Activated T-helper 1 cell treated with anti-CD3 and anti-CD28 coated beads, Interleukin-12 subunit alpha, Interleukin-12 subunit beta, Interleukin-2, Interleukin-4 antibody, amounts not matched to agents 30 ng/mL and 10 ng/mL and 1 ng/mL, durations not matched to agents 14 hours and 24 hours and 36 hours (primary cell): ENCODE data around the gene C5orf22. TPM values are rescaled to one million over a fixed set of nuclear protein-coding genes. Genes with fewer than 3 reads are reported as not detected.
A peak's percentile ranks its signal among the peaks of the same experiment; 100 is the strongest.

Experiments
- DNase-seq: peaks from one replicate; pipeline ENCODE4 v3.0.0; 2021; ENCODE audit warnings: low spot score
- H3K27ac Mint-ChIP-seq: one replicate; pipeline ENCODE4 v1.8.0; 2021; ENCODE audit warnings: mild to moderate bottlenecking, mixed read lengths
- H3K27me3 Mint-ChIP-seq: one replicate; pipeline ENCODE4 v1.8.0; 2022; ENCODE audit warnings: mild to moderate bottlenecking, moderate library complexity, mixed read lengths; ENCODE audit not compliant: insufficient read depth
- H3K36me3 Mint-ChIP-seq: one replicate; pipeline ENCODE4 v1.8.0; 2021; ENCODE audit warnings: low read depth, mixed read lengths
- H3K4me1 Mint-ChIP-seq: one replicate; pipeline ENCODE4 v1.8.0; 2021; ENCODE audit warnings: low read depth, mixed read lengths
- H3K4me3 Mint-ChIP-seq: one replicate; pipeline ENCODE4 v1.8.0; 2021; ENCODE audit warnings: mild to moderate bottlenecking, moderate library complexity, mixed read lengths
- H3K9me3 Mint-ChIP-seq: one replicate; pipeline ENCODE4 v1.8.0; 2021; ENCODE audit warnings: mixed read lengths
- intact Hi-C: fragments of 100-400 bp; cut with micrococcal nuclease; formaldehyde crosslinking; loops from one replicate; pipeline ENCODE4 v1.15.1; 2024
- total RNA-seq: library from RNA; stranded (reverse); gene quantifications from 2 replicates; pipeline ENCODE4 v1.2.3, GENCODE V29; 2022

C5orf22 gene
- 30.1 and 36.6 TPM in 2 replicates for total RNA-seq

GRCh38 chr5:31531888-31532547 is at the start of gene C5orf22, which contains the start of gene DROSHA:
TSS of gene C5orf22 (plus strand) at chr5:31532301. CDS start at chr5:31532393, 92 bp downstream.
TSS of gene DROSHA (minus strand) at chr5:31532093. CDS start at chr5:31529059, 3,034 bp downstream.
- peaks cover 55% of the 10 kb centered on the region for H3K4me1 Mint-ChIP-seq
- no peaks in the 10 kb centered on the region for H3K9me3 Mint-ChIP-seq
- intact Hi-C loops: loop anchor here (1.0 to 10.0 kb wide), 9 partner anchors 25 to 1910 kb away; partner anchors contain the start of genes MTMR12, PDZD2, SUB1 and TARS1
- no peaks in the 10 kb centered on the region for H3K27me3 Mint-ChIP-seq
- peaks cover 56% of the 10 kb centered on the region for H3K36me3 Mint-ChIP-seq
- peak; percentile 89 for DNase-seq
- peak within 1 kb of the TSS; percentile 96 for H3K27ac Mint-ChIP-seq
- peak within 1 kb of the TSS; percentile 100 for H3K4me3 Mint-ChIP-seq

GRCh38 chr5:31485376-31486207 is 46.5 kb upstream of the C5orf22 start:
- no peak overlapping the region for H3K27ac Mint-ChIP-seq
- intact Hi-C loops: no loop called here

GRCh38 chr5:31486441-31486840 is 45.7 kb upstream of the C5orf22 start:
- intact Hi-C loops: no loop called here
- Mint-ChIP-seq H3K4me1 (no peaks in the 10 kb centered on the region), H3K36me3 (peaks cover 42% of the 10 kb centered on the region), H3K27me3 (no peaks in the 10 kb centered on the region), H3K4me3 (no peak overlapping the region), H3K9me3 (no peaks in the 10 kb centered on the region), H3K27ac (no peak overlapping the region)
- no peak for DNase-seq

More at GRCh38 chr5:31485376-31486207, 46.5 kb upstream of the C5orf22 start:
- H3K36me3 Mint-ChIP-seq: peaks cover 37% of the 10 kb centered on the region
- H3K4me3 Mint-ChIP-seq: no peak overlapping the region
- DNase-seq: no peak
- no peaks in the 10 kb centered on the region for H3K4me1 Mint-ChIP-seq
- H3K27me3 Mint-ChIP-seq: no peaks in the 10 kb centered on the region
- H3K9me3 Mint-ChIP-seq: no peaks in the 10 kb centered on the region

GRCh38 chr5:31487506-31487905 is 44.6 kb upstream of the C5orf22 start:
- Mint-ChIP-seq H3K9me3 (no peaks in the 10 kb centered on the region), H3K36me3 (peaks cover 36% of the 10 kb centered on the region)
- no peak for DNase-seq

GRCh38 chr5:31492869-31493268 is 39.2 kb upstream of the C5orf22 start:
- H3K4me1 Mint-ChIP-seq: no peaks in the 10 kb centered on the region

More at GRCh38 chr5:31487506-31487905, 44.6 kb upstream of the C5orf22 start:
- Mint-ChIP-seq H3K27ac (no peak overlapping the region), H3K4me1 (no peaks in the 10 kb centered on the region), H3K4me3 (no peak overlapping the region), H3K27me3 (no peaks in the 10 kb centered on the region)
- intact Hi-C loops: no loop called here

GRCh38 chr5:31495336-31495735 is 36.8 kb upstream of the C5orf22 start:
- no peak overlapping the region for H3K4me3 Mint-ChIP-seq
- no peaks in the 10 kb centered on the region for H3K9me3 Mint-ChIP-seq
- H3K27ac Mint-ChIP-seq: no peak overlapping the region
- intact Hi-C loops: no loop called here
- peaks cover 51% of the 10 kb centered on the region for H3K36me3 Mint-ChIP-seq
- no peaks in the 10 kb centered on the region for H3K4me1 Mint-ChIP-seq
- no peak for DNase-seq
- no peaks in the 10 kb centered on the region for H3K27me3 Mint-ChIP-seq

More at GRCh38 chr5:31492869-31493268, 39.2 kb upstream of the C5orf22 start:
- no peak for DNase-seq
- Mint-ChIP-seq H3K4me3 (no peak overlapping the region), H3K9me3 (no peaks in the 10 kb centered on the region), H3K27me3 (no peaks in the 10 kb centered on the region), H3K27ac (no peak overlapping the region), H3K36me3 (peaks cover 52% of the 10 kb centered on the region)
- intact Hi-C loops: no loop called here

- Mint-ChIP-seq H3K27ac (no peak overlapping the region), H3K36me3 (peaks cover 50% of the 10 kb centered on the region), H3K27me3 (no peaks in the 10 kb centered on the region), H3K4me1 (no peaks in the 10 kb centered on the region), H3K9me3 (no peaks in the 10 kb centered on the region), H3K4me3 (no peak overlapping the region)
- intact Hi-C loops: no loop called here
- no peak for DNase-seq
Measured at GRCh38 chr5:31496301-31496700, 35.8 kb upstream of the C5orf22 start.

- intact Hi-C loops: no loop called here
- no peak overlapping the region for H3K4me3 Mint-ChIP-seq
- DNase-seq: no peak
- H3K36me3 Mint-ChIP-seq: peaks cover 54% of the 10 kb centered on the region
- no peak overlapping the region for H3K27ac Mint-ChIP-seq
- no peaks in the 10 kb centered on the region for H3K9me3 Mint-ChIP-seq
- H3K27me3 Mint-ChIP-seq: no peaks in the 10 kb centered on the region
- H3K4me1 Mint-ChIP-seq: no peaks in the 10 kb centered on the region
Measured at GRCh38 chr5:31496891-31497290, 35.2 kb upstream of the C5orf22 start.

GRCh38 chr5:31500256-31500655 is 31.8 kb upstream of the C5orf22 start:
- no peaks in the 10 kb centered on the region for H3K27me3 Mint-ChIP-seq
- no peak overlapping the region for H3K27ac Mint-ChIP-seq
- peaks cover 48% of the 10 kb centered on the region for H3K36me3 Mint-ChIP-seq
- no peaks in the 10 kb centered on the region for H3K4me1 Mint-ChIP-seq
- intact Hi-C loops: no loop called here
- no peak overlapping the region for H3K4me3 Mint-ChIP-seq
- H3K9me3 Mint-ChIP-seq: no peaks in the 10 kb centered on the region
- no peak for DNase-seq

- H3K9me3 Mint-ChIP-seq: no peaks in the 10 kb centered on the region
- intact Hi-C loops: no loop called here
- peaks cover 38% of the 10 kb centered on the region for H3K36me3 Mint-ChIP-seq
- no peaks in the 10 kb centered on the region for H3K27me3 Mint-ChIP-seq
- no peak for DNase-seq
- no peaks in the 10 kb centered on the region for H3K4me1 Mint-ChIP-seq
- H3K27ac Mint-ChIP-seq: no peak overlapping the region
- no peak overlapping the region for H3K4me3 Mint-ChIP-seq
Measured at GRCh38 chr5:31502506-31502905, 29.6 kb upstream of the C5orf22 start.

GRCh38 chr5:31504529-31504928 is 27.6 kb upstream of the C5orf22 start:
- Mint-ChIP-seq H3K27me3 (no peaks in the 10 kb centered on the region), H3K9me3 (no peaks in the 10 kb centered on the region), H3K4me1 (no peaks in the 10 kb centered on the region), H3K36me3 (peaks cover 43% of the 10 kb centered on the region), H3K27ac (no peak overlapping the region), H3K4me3 (no peak overlapping the region)
- intact Hi-C loops: no loop called here
- no peak for DNase-seq

- intact Hi-C loops: no loop called here
- Mint-ChIP-seq H3K9me3 (no peaks in the 10 kb centered on the region), H3K4me3 (no peak overlapping the region), H3K27ac (no peak overlapping the region), H3K4me1 (peaks cover 1% of the 10 kb centered on the region), H3K27me3 (no peaks in the 10 kb centered on the region), H3K36me3 (peaks cover 44% of the 10 kb centered on the region)
- DNase-seq: no peak
Measured at GRCh38 chr5:31511305-31511704, 20.8 kb upstream of the C5orf22 start.

- H3K4me3 Mint-ChIP-seq: no peak overlapping the region
- no peaks in the 10 kb centered on the region for H3K27me3 Mint-ChIP-seq
- peaks cover 11% of the 10 kb centered on the region for H3K4me1 Mint-ChIP-seq
- H3K36me3 Mint-ChIP-seq: peaks cover 30% of the 10 kb centered on the region
- H3K9me3 Mint-ChIP-seq: no peaks in the 10 kb centered on the region
- no peak for DNase-seq
- H3K27ac Mint-ChIP-seq: no peak overlapping the region
- intact Hi-C loops: no loop called here
Measured at GRCh38 chr5:31516802-31517201, 15.3 kb upstream of the C5orf22 start.
